ENCODE results near the gene C19orf85.
A peak's percentile ranks its signal among the peaks of the same experiment; 100 is the strongest.

C19orf85 gene

GRCh38 chr19:55479451-55480230 is 15.1 kb upstream of the C19orf85 start:
- Histone ChIP-seq H3K9me3 (no peaks in the 10 kb centered on the region), H3K4me2 (peak overlapping the region; percentile 39), H4K20me1 (peaks cover 11% of the 10 kb centered on the region; the same call in 1 of the 2 replicates), H3K27ac (0 out of 2 replicates have a peak overlapping the region, but pooled peaks have one; percentile 7), H3K36me3 (peaks cover 25% of the 10 kb centered on the region), H3K4me3 (no peak overlapping the region), H3K9ac (peak overlapping the region; percentile 46; the same call in 1 of the 2 replicates), H3K27me3 (no peaks in the 10 kb centered on the region), H3K4me1 (peaks cover 56% of the 10 kb centered on the region)
- no peak for TF ChIP-seq Cebpa-rat (IDR thresholded peaks at IDR 0.05)

GRCh38 chr19:55479045-55479444 is 14.5 kb upstream of the C19orf85 start:
- Histone ChIP-seq H3K27ac (0 out of 2 replicates have a peak overlapping the region, but pooled peaks have one; percentile 7), H3K4me2 (peak overlapping the region; percentile 39), H4K20me1 (peaks cover 11% of the 10 kb centered on the region; the same call in 1 of the 2 replicates), H3K9me3 (no peaks in the 10 kb centered on the region), H3K27me3 (no peaks in the 10 kb centered on the region), H3K4me3 (no peak overlapping the region), H3K4me1 (peaks cover 56% of the 10 kb centered on the region), H3K36me3 (peaks cover 25% of the 10 kb centered on the region), H3K9ac (peak overlapping the region; percentile 46; the same call in 1 of the 2 replicates)
- TF ChIP-seq Cebpa-rat (IDR thresholded peaks at IDR 0.05) = no peak

- H3K27ac ChIP-seq = no peak overlapping the region
- H3K9ac ChIP-seq = peak overlapping the region; percentile 82
- H3K4me2 ChIP-seq = peak overlapping the region; percentile 88
Measured at GRCh38 chr19:55478364-55478763, 13.8 kb upstream of the C19orf85 start.

GRCh38 chr19:55477905-55478304 is 13.4 kb upstream of the C19orf85 start:
- Histone ChIP-seq H3K4me1 (peaks cover 57% of the 10 kb centered on the region), H3K4me2 (peak overlapping the region; percentile 88), H3K36me3 (peaks cover 15% of the 10 kb centered on the region), H3K27ac (no peak overlapping the region), H4K20me1 (peaks cover 11% of the 10 kb centered on the region; the same call in 1 of the 2 replicates), H3K9ac (peak overlapping the region; percentile 82), H3K27me3 (no peaks in the 10 kb centered on the region), H3K4me3 (peak overlapping the region; percentile 71), H3K9me3 (no peaks in the 10 kb centered on the region)
- TF ChIP-seq Cebpa-rat (IDR thresholded peaks at IDR 0.05) = no peak

More at GRCh38 chr19:55478364-55478763, 13.8 kb upstream of the C19orf85 start:
- Histone ChIP-seq H3K4me3 (no peak overlapping the region), H3K9me3 (no peaks in the 10 kb centered on the region), H3K36me3 (peaks cover 20% of the 10 kb centered on the region), H3K27me3 (no peaks in the 10 kb centered on the region), H3K4me1 (peaks cover 57% of the 10 kb centered on the region), H4K20me1 (peaks cover 11% of the 10 kb centered on the region; the same call in 1 of the 2 replicates)
- TF ChIP-seq Cebpa-rat (IDR thresholded peaks at IDR 0.05) = no peak

- Histone ChIP-seq H3K9ac (peak within 1 kb of the TSS; percentile 85), H3K4me2 (peak within 1 kb of the TSS; percentile 94), H3K27ac (peak within 1 kb of the TSS; percentile 91), H3K9me3 (no peaks in the 10 kb centered on the region), H3K36me3 (peaks cover 7% of the 10 kb centered on the region; the same call in 1 of the 2 replicates), H3K4me1 (peaks cover 57% of the 10 kb centered on the region), H3K27me3 (no peaks in the 10 kb centered on the region), H3K4me3 (peak within 1 kb of the TSS; percentile 71), H4K20me1 (peaks cover 11% of the 10 kb centered on the region; the same call in 1 of the 2 replicates)
- TF ChIP-seq Cebpa-rat (IDR thresholded peaks at IDR 0.05) = no peak
Measured at GRCh38 chr19:55476100-55476775, 11.7 kb upstream of the C19orf85 start, which contains the start of gene ZNF628. Gene ZNF628, plus strand, starts transcription at chr19:55476617. Its CDS starts 3,294 bp downstream, at chr19:55479911.

GRCh38 chr19:55474269-55475265 is 10.0 kb upstream of the C19orf85 start:
- H3K4me3 ChIP-seq = no peak overlapping the region
- 0 out of 2 replicates have a peak overlapping the region, but pooled peaks have one; percentile 19 for H3K9ac ChIP-seq
- H3K27ac ChIP-seq = no peak overlapping the region

GRCh38 chr19:55473225-55474012 is 8.9 kb upstream of the C19orf85 start:
- no peaks in the 10 kb centered on the region for H3K36me3 ChIP-seq
- no peaks in the 10 kb centered on the region for H4K20me1 ChIP-seq
- no peaks in the 10 kb centered on the region for H3K27me3 ChIP-seq
- no peak for TF ChIP-seq Cebpa-rat (IDR thresholded peaks at IDR 0.05)
- H3K9me3 ChIP-seq = no peaks in the 10 kb centered on the region
- H3K4me1 ChIP-seq = peaks cover 41% of the 10 kb centered on the region
- H3K27ac ChIP-seq = no peak overlapping the region
- no peak overlapping the region for H3K4me2 ChIP-seq
- H3K9ac ChIP-seq = no peak overlapping the region
- no peak overlapping the region for H3K4me3 ChIP-seq

More at GRCh38 chr19:55474269-55475265, 10.0 kb upstream of the C19orf85 start:
- Histone ChIP-seq H3K36me3 (no peaks in the 10 kb centered on the region), H3K27me3 (no peaks in the 10 kb centered on the region), H3K4me1 (peaks cover 52% of the 10 kb centered on the region), H3K9me3 (no peaks in the 10 kb centered on the region), H4K20me1 (peaks cover 8% of the 10 kb centered on the region; the same call in 1 of the 2 replicates), H3K4me2 (peak overlapping the region; percentile 94; the same call in 1 of the 2 replicates)
- TF ChIP-seq Cebpa-rat (IDR thresholded peaks at IDR 0.05) = no peak

- TF ChIP-seq Cebpa-rat (IDR thresholded peaks at IDR 0.05) = no peak
- no peaks in the 10 kb centered on the region for H4K20me1 ChIP-seq
Measured at GRCh38 chr19:55472463-55472862, 7.9 kb upstream of the C19orf85 start.

More at GRCh38 chr19:55472463-55472862, 7.9 kb upstream of the C19orf85 start:
- H3K9ac ChIP-seq = no peak overlapping the region
- no peaks in the 10 kb centered on the region for H3K36me3 ChIP-seq
- H3K27me3 ChIP-seq = no peaks in the 10 kb centered on the region
- peaks cover 31% of the 10 kb centered on the region for H3K4me1 ChIP-seq
- no peak overlapping the region for H3K27ac ChIP-seq
- H3K4me2 ChIP-seq = no peak overlapping the region
- no peak overlapping the region for H3K4me3 ChIP-seq
- no peaks in the 10 kb centered on the region for H3K9me3 ChIP-seq
